Esophagus squamous epithelium (tissue), 4 donors: ENCODE results near the gene CEP250.

Source experiments
- POLR2A ChIP-seq, 4 donors: fragments of 450-650 bp; IDR thresholded peaks; one replicate each; pipeline ENCODE4 v1.6.1; 2017; ENCODE audit warnings: antibody characterized with exemption in 4 of 4, mild to moderate bottlenecking in 4 of 4, moderate library complexity in 3 of 4
- TF ChIP-seq, protein P1 (sequence below), 6 experiments: fragments of 450-650 bp in 4 of 6; fragments of 200-600 bp in 2 of 6; sonication (generic) in 2 of 6; IDR thresholded peaks; one replicate each; pipeline ENCODE4 v1.5.1; 2016 to 2019; ENCODE audit warnings: antibody characterized with exemption in 6 of 6, mild to moderate bottlenecking in 4 of 6, moderate library complexity in 4 of 6

- TF ChIP-seq, protein P1, sequence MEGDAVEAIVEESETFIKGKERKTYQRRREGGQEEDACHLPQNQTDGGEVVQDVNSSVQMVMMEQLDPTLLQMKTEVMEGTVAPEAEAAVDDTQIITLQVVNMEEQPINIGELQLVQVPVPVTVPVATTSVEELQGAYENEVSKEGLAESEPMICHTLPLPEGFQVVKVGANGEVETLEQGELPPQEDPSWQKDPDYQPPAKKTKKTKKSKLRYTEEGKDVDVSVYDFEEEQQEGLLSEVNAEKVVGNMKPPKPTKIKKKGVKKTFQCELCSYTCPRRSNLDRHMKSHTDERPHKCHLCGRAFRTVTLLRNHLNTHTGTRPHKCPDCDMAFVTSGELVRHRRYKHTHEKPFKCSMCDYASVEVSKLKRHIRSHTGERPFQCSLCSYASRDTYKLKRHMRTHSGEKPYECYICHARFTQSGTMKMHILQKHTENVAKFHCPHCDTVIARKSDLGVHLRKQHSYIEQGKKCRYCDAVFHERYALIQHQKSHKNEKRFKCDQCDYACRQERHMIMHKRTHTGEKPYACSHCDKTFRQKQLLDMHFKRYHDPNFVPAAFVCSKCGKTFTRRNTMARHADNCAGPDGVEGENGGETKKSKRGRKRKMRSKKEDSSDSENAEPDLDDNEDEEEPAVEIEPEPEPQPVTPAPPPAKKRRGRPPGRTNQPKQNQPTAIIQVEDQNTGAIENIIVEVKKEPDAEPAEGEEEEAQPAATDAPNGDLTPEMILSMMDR (IDR thresholded peaks at IDR 0.05) = no peak
- no peak for TF ChIP-seq POLR2A (IDR thresholded peaks at IDR 0.05)
Observed at GRCh38 chr20:35563834-35564233, 108.4 kb downstream of the CEP250 start.
